Astrocyte (in vitro differentiated cells and primary cell): ENCODE results near the gene LMF1. TPM values are rescaled to one million over a fixed set of nuclear protein-coding genes. Genes with fewer than 3 reads are reported as not detected.

Experiments
- DNase-seq: peaks from one replicate; pipeline ENCODE4 v3.0.0-alpha.2; 2010; ENCODE audit warnings: low read depth
- FAIRE-seq: peaks from 2 replicates; lab custom pipeline; 2011; peaks lifted over from hg19 to GRCh38; lab: Jason Lieb, UNC
- H2AFZ ChIP-seq: 2 replicates; pipeline ENCODE4 v1.6.0; 2012; ENCODE audit warnings: low read depth, low read length, inconsistent platforms
- H3K27ac ChIP-seq: 2 replicates; pipeline ENCODE4 v1.5.1; 2011; ENCODE audit warnings: low read depth, low read length, inconsistent platforms
- H3K27me3 ChIP-seq: 2 replicates; pipeline ENCODE4 v1.6.0; 2011; ENCODE audit warnings: low read length, inconsistent platforms; ENCODE audit not compliant: insufficient read depth
- H3K36me3 ChIP-seq: 2 replicates; pipeline ENCODE4 v1.5.1; 2011; ENCODE audit warnings: low read length, inconsistent platforms; ENCODE audit not compliant: insufficient read depth
- H3K4me1 ChIP-seq: 2 replicates; pipeline ENCODE4 v1.5.1; 2011; ENCODE audit warnings: low read length, inconsistent platforms; ENCODE audit not compliant: insufficient read depth
- H3K4me2 ChIP-seq: 2 replicates; pipeline ENCODE4 v1.6.0; 2012; ENCODE audit warnings: low read length, inconsistent platforms
- H3K4me3 ChIP-seq: 2 replicates; pipeline ENCODE4 v1.5.1; 2011; ENCODE audit warnings: low read depth, mild to moderate bottlenecking, low read length, inconsistent platforms; ENCODE audit not compliant: insufficient read depth
- H3K79me2 ChIP-seq: 2 replicates; pipeline ENCODE4 v1.6.0; 2012; ENCODE audit warnings: mild to moderate bottlenecking, low read length, inconsistent platforms; ENCODE audit not compliant: insufficient read depth
- H3K9ac ChIP-seq: 2 replicates; pipeline ENCODE4 v1.6.0; 2012; ENCODE audit warnings: mild to moderate bottlenecking, low read length, inconsistent platforms
- H3K9me3 ChIP-seq: 2 replicates; pipeline ENCODE4 v1.5.1; 2012; ENCODE audit warnings: low read depth, mild to moderate bottlenecking, low read length, inconsistent platforms; ENCODE audit not compliant: insufficient read depth
- H4K20me1 ChIP-seq: 2 replicates; pipeline ENCODE4 v1.6.0; 2012; ENCODE audit warnings: low read length, inconsistent platforms; ENCODE audit not compliant: insufficient read depth
- H3K27ac Mint-ChIP-seq: one replicate; pipeline ENCODE4 v1.8.0; 2021; ENCODE audit warnings: mild to moderate bottlenecking, mixed read lengths; ENCODE audit not compliant: unreplicated experiment
- H3K27me3 Mint-ChIP-seq: one replicate; pipeline ENCODE4 v1.8.0; 2021; ENCODE audit warnings: low read depth, mixed read lengths; ENCODE audit not compliant: unreplicated experiment
- H3K36me3 Mint-ChIP-seq: one replicate; pipeline ENCODE4 v1.8.0; 2021; ENCODE audit warnings: low read depth, mixed read lengths; ENCODE audit not compliant: unreplicated experiment
- H3K4me1 Mint-ChIP-seq: one replicate; pipeline ENCODE4 v1.8.0; 2021; ENCODE audit warnings: low read depth, mixed read lengths; ENCODE audit not compliant: unreplicated experiment
- H3K4me3 Mint-ChIP-seq: one replicate; pipeline ENCODE4 v1.8.0; 2021; ENCODE audit warnings: mild to moderate bottlenecking, moderate library complexity, mixed read lengths; ENCODE audit not compliant: unreplicated experiment
- H3K9me3 Mint-ChIP-seq: one replicate; pipeline ENCODE4 v1.8.0; 2021; ENCODE audit warnings: mild to moderate bottlenecking, mixed read lengths; ENCODE audit not compliant: unreplicated experiment
- CTCF ChIP-seq: IDR thresholded peaks from 2 replicates; pipeline ENCODE4 v1.5.1; 2011; ENCODE audit warnings: low read depth, mild to moderate bottlenecking, inconsistent platforms, low read length, moderate library complexity; ENCODE audit not compliant: insufficient read depth
- EZH2 ChIP-seq: IDR thresholded peaks from 2 replicates; pipeline ENCODE4 v1.6.1; 2012; ENCODE audit warnings: mild to moderate bottlenecking, low read length, inconsistent platforms; ENCODE audit not compliant: insufficient read depth
- total RNA-seq: library from RNA; stranded (reverse); gene quantifications from 2 replicates; pipeline ENCODE4 v1.2.1, GENCODE V29; 2021

Gene LMF1
- total RNA-seq, 1 donor from 2014 or later = 12.6 TPM

- Mint-ChIP-seq H3K27ac (no peak overlapping the region), H3K4me3 (no peak overlapping the region), H3K36me3 (peaks cover 12% of the 10 kb centered on the region), H3K9me3 (no peaks in the 10 kb centered on the region), H3K4me1 (no peaks in the 10 kb centered on the region), H3K27me3 (peaks cover 18% of the 10 kb centered on the region)
- H3K4me3 ChIP-seq = no peak overlapping the region
- H3K9me3 ChIP-seq = no peaks in the 10 kb centered on the region
- no peaks in the 10 kb centered on the region for H3K27me3 ChIP-seq
- no peak overlapping the region for H2AFZ ChIP-seq
- no peak overlapping the region for H3K4me2 ChIP-seq
- DNase-seq = no peak
- TF ChIP-seq CTCF = no peak
- TF ChIP-seq EZH2 = no peak
- H3K36me3 ChIP-seq = no peaks in the 10 kb centered on the region
- H3K9ac ChIP-seq = no peak overlapping the region
- no peaks in the 10 kb centered on the region for H4K20me1 ChIP-seq
- no peaks in the 10 kb centered on the region for H3K4me1 ChIP-seq
- H3K79me2 ChIP-seq = no peaks in the 10 kb centered on the region
- no peak overlapping the region for H3K27ac ChIP-seq
- FAIRE-seq = no peak
These were observed 75.4 kb downstream of the LMF1 start for GRCh38 chr16:895371-895770.

GRCh38 chr16:894841-895240 lies 75.9 kb downstream of the LMF1 start:
- Mint-ChIP-seq H3K4me3 (no peak overlapping the region), H3K27me3 (peaks cover 17% of the 10 kb centered on the region), H3K27ac (no peak overlapping the region), H3K9me3 (no peaks in the 10 kb centered on the region), H3K36me3 (peaks cover 12% of the 10 kb centered on the region), H3K4me1 (no peaks in the 10 kb centered on the region)
- no peaks in the 10 kb centered on the region for H3K36me3 ChIP-seq
- no peak for FAIRE-seq
- no peak overlapping the region for H2AFZ ChIP-seq
- no peaks in the 10 kb centered on the region for H3K4me1 ChIP-seq
- no peak overlapping the region for H3K4me3 ChIP-seq
- H3K4me2 ChIP-seq = no peak overlapping the region
- no peak for TF ChIP-seq EZH2
- TF ChIP-seq CTCF = no peak
- DNase-seq = no peak
- no peak overlapping the region for H3K27ac ChIP-seq
- no peaks in the 10 kb centered on the region for H3K79me2 ChIP-seq
- no peaks in the 10 kb centered on the region for H4K20me1 ChIP-seq
- no peaks in the 10 kb centered on the region for H3K27me3 ChIP-seq
- no peaks in the 10 kb centered on the region for H3K9me3 ChIP-seq
- no peak overlapping the region for H3K9ac ChIP-seq

- no peaks in the 10 kb centered on the region for H3K79me2 ChIP-seq
- H3K36me3 ChIP-seq = no peaks in the 10 kb centered on the region
- DNase-seq = no peak
- H3K27me3 ChIP-seq = no peaks in the 10 kb centered on the region
- H3K4me3 ChIP-seq = no peak overlapping the region
- TF ChIP-seq CTCF = no peak
- no peak for TF ChIP-seq EZH2
- H3K27me3 Mint-ChIP-seq = peaks cover 19% of the 10 kb centered on the region
- H3K27ac ChIP-seq = no peak overlapping the region
- no peak overlapping the region for H3K4me2 ChIP-seq
- H3K9me3 ChIP-seq = no peaks in the 10 kb centered on the region
- no peak overlapping the region for H3K27ac Mint-ChIP-seq
- no peak for FAIRE-seq
- no peak overlapping the region for H3K9ac ChIP-seq
- H3K4me3 Mint-ChIP-seq = no peak overlapping the region
- no peak overlapping the region for H2AFZ ChIP-seq
- H3K36me3 Mint-ChIP-seq = peaks cover 12% of the 10 kb centered on the region
- H3K4me1 Mint-ChIP-seq = no peaks in the 10 kb centered on the region
- no peaks in the 10 kb centered on the region for H3K4me1 ChIP-seq
- no peaks in the 10 kb centered on the region for H4K20me1 ChIP-seq
- H3K9me3 Mint-ChIP-seq = no peaks in the 10 kb centered on the region
These were observed 76.6 kb downstream of the LMF1 start for GRCh38 chr16:894136-894535.
